LNCaP clone FGC (cell line): ENCODE data around the gene PHC2.

Source experiments
- DNase-seq: peaks from one replicate; pipeline ENCODE4 v3.0.0-alpha.2; 2011; ENCODE audit warnings: low read depth
- H3K4me3 ChIP-seq: 2 replicates; pipeline ENCODE4 v1.5.1; 2011; ENCODE audit warnings: mild to moderate bottlenecking, low read depth, low read length, control low read depth
- CTCF ChIP-seq: IDR thresholded peaks from 2 replicates; pipeline ENCODE4 v1.5.1; 2012; ENCODE audit warnings: mild to moderate bottlenecking; ENCODE audit not compliant: control insufficient read depth, insufficient read depth; ENCODE audit errors: extremely low read depth

PHC2 gene

DNA sequence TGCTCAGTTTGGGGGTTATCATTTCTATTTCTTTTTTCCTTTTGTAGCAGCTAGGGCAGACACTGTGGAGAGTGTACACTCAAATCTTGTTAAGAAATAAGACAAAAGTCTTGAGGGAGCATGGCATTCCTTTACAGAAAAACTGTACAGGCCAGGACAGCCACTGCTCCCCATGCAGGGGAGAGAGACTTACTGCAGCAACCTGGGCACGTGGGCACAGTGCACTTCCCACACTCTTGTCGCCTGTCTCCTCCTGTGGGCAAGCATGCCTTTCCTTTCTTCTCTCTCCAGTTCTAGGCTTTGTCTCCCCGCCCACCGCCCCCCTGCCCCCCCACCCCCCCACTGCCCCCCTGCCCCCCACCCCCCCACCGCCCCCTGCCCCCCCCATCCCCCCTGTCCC is 51.9 kb downstream of the PHC2 start:
- H3K4me3 ChIP-seq, result no peak overlapping the region
- DNase-seq, result no peak
- TF ChIP-seq CTCF, result no peak

GRCh38 chr1:33378524-33378923 is 52.4 kb downstream of the PHC2 start:
- no peak for DNase-seq

GRCh38 chr1:33377756-33378155 is 53.1 kb downstream of the PHC2 start:
- H3K4me3 ChIP-seq, result no peak overlapping the region
- no peak for TF ChIP-seq CTCF
- DNase-seq, result no peak

More at GRCh38 chr1:33378524-33378923, 52.4 kb downstream of the PHC2 start:
- no peak overlapping the region for H3K4me3 ChIP-seq
- no peak for TF ChIP-seq CTCF

DNA sequence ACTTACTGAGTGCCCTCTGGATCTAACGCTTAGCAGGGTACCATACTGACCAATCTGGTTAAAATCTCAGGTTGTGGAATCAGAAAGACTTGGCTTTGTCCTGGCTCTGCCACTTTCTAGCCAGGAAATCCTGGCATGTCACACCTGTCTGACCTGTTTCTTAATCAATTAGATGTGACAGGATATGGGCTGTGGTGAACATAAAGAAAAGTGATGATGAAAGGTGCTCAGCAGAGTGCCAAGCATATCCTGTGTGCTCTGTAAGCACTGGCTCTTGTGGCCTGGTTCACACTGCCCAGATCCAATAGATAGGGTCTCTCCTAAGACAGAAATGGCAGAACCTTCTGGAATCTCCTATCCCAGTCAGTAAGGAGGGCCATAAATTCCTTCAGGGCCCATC is 53.9 kb downstream of the PHC2 start:
- no peak overlapping the region for H3K4me3 ChIP-seq
- no peak for TF ChIP-seq CTCF
- peak; percentile 99 for DNase-seq

DNA sequence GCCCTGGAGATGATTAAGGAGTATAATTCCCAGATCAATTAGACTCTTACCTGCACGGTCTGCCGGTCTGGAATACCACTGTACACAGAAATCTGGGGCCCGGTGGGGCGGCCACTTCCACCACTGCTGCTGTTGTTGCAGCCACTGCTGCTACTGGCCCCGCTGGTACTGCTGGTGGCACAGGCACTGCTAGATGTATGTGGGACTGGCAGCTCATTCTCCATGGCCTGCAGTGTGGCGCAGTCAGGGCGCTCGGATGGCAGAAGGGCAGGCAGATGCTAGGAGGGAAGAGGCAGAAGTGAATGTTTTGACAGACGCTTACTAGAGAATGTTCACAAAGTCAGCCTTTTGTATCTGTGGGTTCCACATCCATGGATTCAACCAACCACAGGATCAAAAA is 55.6 kb downstream of the PHC2 start:
- no peak for TF ChIP-seq CTCF
- DNase-seq, result no peak
- H3K4me3 ChIP-seq, result no peak overlapping the region

GRCh38 chr1:33374336-33375105 is 56.4 kb downstream of the PHC2 start:
- no peak overlapping the region for H3K4me3 ChIP-seq
- no peak for TF ChIP-seq CTCF
- DNase-seq, result no peak

DNA sequence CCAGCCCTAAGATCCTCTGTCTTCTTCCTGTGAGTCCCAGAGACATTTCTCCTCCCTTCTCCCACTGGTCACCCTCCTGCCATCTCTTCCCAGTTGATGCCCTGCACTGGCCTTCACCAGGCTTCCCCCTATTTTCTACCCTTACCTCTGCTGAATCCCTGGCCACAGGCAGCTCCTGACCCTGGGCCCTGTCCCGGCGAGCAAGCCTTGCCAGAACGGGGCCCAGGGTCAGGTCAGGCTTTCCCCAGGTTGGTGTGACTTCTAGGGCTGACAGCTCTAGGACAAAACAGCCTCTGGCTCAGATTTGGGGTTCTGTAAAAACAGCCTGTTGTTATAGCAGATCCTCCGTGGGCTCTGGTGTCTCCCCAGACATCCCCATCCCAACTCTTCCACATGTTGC is 57.3 kb downstream of the PHC2 start:
- no peak for DNase-seq
- H3K4me3 ChIP-seq, result no peak overlapping the region
- TF ChIP-seq CTCF, result no peak
